Omental fat pad (tissue), 4 donors: ENCODE results near the gene GALT. TPM values are rescaled to one million over a fixed set of nuclear protein-coding genes. Genes with fewer than 3 reads are reported as not detected.
A peak's percentile ranks its signal among the peaks of the same experiment; 100 is the strongest.
"Not testable (repeated sequence)": the region's sequence is repeated elsewhere in the genome, so short reads cannot be mapped to it uniquely, and the experiment has no call there.

ENCODE experiments used
- ATAC-seq: fragments of 150-250 bp; one replicate; pipeline ENCODE4 v1.9.1; 2016; ENCODE audit warnings: mild to moderate bottlenecking, moderate library complexity; ENCODE audit not compliant: low FRiP score
- DNase-seq: peaks from one replicate; pipeline ENCODE4 v3.0.0-alpha.2; 2019; ENCODE audit warnings: low spot score
- total RNA-seq, 4 donors: library from RNA; depleted of rRNA; stranded (reverse); fragments of >200 nt; gene quantifications; one replicate each; pipeline ENCODE4 v1.1.0, GENCODE V29; 2016
- TF ChIP-seq, protein P1 (sequence below), 3 donors: fragments of 450-650 bp; IDR thresholded peaks; one replicate each; pipeline ENCODE4 v1.5.1; 2016 to 2017; ENCODE audit warnings: antibody characterized with exemption in 3 of 3, mild to moderate bottlenecking in 3 of 3, moderate library complexity in 2 of 3

GALT gene
- total RNA-seq, 4 donors from 2014 or later: 17.2 to 53.3 (median 32.7) TPM

DNA sequence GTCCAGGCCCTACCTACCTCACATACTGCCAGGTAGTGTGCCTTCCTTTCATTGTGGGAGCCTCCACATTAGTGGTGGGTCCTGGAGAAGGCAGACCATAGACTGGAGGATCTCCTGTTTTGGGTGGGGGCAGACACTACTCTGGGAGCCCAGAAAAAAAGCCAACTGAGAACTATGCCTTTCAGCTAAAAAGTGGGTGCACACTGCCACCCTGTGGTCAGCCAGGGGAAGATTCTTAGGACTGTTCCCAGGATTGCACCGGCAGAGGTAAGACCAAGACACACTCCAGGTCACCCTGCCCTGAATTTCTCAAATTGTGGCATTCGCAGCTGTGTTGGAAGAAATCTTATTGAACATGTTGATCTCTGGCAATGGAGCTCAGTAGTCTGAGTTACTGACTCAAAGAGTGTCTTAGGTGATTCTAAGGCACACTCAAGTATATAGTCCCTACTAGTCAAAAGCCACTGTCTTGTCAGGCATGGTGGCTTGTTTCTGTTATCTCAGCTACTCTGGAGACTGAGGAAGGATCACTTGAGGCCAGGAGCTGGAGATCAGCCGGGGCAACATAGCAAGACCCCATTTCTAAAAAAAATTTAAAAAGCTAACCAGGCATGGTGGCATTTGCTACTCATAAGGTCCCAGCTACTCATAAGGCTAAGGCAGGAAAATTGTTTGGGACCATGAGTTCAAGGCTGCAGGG is 12.5 kb upstream of the GALT start:
- no peak for DNase-seq
- ATAC-seq: peak; percentile 37
- TF ChIP-seq, protein P1, sequence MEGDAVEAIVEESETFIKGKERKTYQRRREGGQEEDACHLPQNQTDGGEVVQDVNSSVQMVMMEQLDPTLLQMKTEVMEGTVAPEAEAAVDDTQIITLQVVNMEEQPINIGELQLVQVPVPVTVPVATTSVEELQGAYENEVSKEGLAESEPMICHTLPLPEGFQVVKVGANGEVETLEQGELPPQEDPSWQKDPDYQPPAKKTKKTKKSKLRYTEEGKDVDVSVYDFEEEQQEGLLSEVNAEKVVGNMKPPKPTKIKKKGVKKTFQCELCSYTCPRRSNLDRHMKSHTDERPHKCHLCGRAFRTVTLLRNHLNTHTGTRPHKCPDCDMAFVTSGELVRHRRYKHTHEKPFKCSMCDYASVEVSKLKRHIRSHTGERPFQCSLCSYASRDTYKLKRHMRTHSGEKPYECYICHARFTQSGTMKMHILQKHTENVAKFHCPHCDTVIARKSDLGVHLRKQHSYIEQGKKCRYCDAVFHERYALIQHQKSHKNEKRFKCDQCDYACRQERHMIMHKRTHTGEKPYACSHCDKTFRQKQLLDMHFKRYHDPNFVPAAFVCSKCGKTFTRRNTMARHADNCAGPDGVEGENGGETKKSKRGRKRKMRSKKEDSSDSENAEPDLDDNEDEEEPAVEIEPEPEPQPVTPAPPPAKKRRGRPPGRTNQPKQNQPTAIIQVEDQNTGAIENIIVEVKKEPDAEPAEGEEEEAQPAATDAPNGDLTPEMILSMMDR (IDR thresholded peaks at IDR 0.05): peak in 2 of 3 donors; percentile 22 to 42

DNA sequence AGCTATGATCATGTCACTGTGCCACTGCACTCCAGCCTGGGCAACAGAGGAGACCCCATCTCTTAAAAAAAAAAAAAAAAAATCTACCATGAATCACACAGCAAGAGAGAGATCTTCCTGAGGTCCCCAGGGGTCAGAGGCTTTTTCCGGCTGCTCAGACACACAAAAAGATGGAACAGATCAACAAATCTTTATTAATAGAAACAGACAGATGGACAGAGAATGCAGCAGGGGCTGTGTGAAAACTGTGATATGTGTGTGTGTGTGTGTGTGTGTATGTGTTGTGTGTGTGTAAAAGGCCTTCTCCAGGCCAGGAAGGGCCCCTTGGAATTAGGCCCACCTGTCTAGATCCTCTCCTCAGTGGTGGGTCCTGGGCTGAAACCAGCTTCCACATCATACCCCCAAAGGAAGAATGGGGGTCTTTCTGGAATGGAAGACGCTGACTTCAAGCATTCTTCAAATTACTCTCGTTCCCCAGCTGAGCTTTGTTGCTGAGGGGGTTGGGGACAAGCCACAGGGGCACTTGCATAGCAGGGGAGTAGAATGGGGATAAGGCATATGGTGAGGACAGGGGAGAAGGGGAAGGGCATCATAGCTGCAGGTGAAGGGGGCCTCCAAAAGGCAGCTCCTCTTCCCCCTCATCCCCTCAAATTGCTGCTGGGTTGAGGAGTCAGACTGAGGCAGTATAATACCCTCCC is 11.8 kb upstream of the GALT start:
- DNase-seq: no peak
- ATAC-seq: no peak
- TF ChIP-seq, protein P1 (IDR thresholded peaks at IDR 0.05): no peak

DNA sequence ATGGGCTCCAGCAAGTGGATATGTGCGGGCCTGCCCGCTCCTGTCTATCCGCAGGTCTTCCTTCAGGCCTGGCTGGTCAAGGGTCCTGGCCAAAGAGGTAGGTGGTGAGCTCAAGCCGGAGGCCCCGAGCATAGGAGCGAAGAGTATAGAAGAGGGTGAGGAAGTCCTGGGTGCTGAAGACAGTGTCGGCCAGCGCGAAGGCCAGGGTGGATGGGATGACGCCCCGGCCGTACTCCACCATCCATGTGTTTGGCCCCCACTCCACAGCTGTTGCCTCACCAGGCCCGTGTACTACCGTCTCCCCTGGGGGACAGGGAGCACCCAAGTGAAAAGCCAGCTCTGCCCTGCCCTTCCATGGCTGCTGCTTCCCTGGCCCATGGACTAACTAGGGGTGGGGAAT is 10.9 kb upstream of the GALT start:
- no peak for ATAC-seq
- no peak for DNase-seq
- TF ChIP-seq, protein P1 (IDR thresholded peaks at IDR 0.05): no peak

DNA sequence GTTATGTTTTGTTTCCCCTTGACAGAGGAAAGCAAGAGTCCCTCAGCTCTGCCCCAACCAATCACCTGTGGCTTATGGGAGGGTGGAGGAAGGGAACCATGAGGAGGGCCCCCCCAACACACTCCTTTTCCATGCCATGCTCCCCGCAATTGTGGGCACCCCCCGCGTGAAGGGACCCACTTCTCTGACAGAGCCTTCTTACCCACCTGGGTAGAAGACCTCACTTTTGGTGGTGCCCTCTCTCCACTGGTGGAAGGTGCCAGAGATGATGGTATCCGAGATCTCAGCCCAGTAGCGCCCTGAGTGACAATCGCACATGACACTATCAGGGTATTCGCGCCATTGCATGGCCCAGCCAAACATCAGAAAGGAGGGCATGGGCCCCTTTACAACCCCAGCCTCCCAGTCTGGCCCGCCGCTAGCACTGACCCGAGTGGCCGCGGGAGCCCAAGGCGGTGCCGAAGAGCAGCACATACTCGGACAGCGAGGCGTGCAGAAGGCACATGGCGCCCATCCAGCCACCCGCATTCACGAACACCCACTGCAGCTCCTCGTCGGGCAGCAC is 9.6 kb upstream of the GALT start:
- ATAC-seq (no peak), DNase-seq (no peak)
- TF ChIP-seq, protein P1 (IDR thresholded peaks at IDR 0.05): no peak

DNA sequence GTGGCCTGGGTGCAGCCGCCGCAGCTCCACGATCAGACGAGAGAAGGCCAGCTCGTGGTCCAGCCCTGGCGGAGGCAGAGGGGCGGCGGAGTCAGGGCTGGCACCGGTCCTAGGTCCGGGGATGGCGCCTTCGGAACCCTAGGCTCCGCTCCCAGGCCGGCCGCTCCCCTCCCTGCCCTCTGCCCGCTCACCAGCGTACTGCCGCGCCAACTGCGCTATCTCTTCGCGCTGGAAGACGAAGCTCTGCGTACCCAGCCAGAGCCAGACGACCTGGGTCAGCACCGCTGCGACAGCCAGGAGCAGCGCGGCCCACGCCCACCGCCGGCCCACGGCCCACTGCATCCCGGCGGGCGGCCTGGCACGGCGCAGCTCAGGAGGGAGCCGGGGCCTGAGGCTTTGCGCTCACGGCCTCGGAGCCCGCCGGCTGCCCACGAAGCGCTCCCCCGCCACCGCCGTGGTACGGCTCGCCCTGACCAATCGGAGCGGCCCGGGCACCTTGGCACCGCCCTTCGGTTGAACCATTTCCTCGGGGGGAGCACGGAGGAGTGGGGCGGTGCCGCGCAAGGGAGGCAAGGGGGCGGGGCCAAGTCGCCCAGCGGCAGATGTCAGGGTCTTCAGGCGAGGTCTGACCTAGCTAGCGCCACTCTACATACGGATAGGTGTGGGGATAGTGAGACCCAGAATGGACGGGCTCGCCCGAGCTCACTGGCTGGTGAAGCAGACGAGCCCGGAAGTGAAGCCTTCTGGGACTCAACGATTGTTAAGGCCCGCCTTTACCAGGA is 8.9 kb upstream of the GALT start, which contains the start of gene SIGMAR1:
SIGMAR1 (minus strand) TSS at position 432 of the 782 bp plus-strand sequence; CDS start at position 342, 90 bp downstream.
- TF ChIP-seq, protein P1 (IDR thresholded peaks at IDR 0.05): no peak
- ATAC-seq (peak; percentile 98), DNase-seq (peak; percentile 66)

DNA sequence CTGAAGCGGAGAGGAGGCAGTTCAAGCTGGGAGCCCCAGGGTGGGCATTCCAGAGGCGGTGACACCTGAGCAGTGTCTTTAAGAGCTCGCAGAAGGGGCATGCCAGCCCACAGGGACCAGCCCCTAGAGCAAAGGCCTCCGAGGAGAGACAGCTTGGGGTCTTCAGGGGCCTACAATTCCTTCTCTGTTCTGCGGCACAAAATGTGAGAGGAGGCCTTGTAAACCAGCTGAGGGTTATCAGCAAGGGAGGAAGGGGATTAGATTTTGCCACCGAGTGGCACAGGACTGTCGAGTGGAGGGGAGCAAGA is 8.4 kb upstream of the GALT start:
- ATAC-seq (no peak), DNase-seq (no peak)

DNA sequence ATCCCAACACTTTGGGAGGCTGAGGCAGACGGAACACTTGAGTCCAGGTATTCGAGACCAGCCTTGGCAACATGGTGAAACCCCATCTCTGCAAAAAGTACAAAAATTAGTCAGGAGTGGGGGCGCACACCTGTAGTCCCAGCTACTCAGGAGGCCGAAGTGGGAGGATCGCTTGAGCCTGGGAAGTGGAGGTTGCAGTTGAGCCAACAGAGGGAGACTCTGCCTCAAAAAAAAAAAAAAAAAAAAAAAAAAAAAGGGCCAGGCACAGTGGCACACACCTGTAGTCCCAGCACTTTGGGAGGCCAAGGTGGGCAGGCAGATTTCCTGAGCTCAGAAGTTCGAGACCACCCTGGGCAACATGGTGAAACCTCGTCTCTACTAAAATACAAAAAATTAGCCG is 7.2 kb upstream of the GALT start:
- not testable (repeated sequence) for DNase-seq, ATAC-seq

More for the DNA sequence above, 8.4 kb upstream of the GALT start:
- TF ChIP-seq, protein P1 (IDR thresholded peaks at IDR 0.05): no peak
